ENCODE results near the gene PDXK.

DNA sequence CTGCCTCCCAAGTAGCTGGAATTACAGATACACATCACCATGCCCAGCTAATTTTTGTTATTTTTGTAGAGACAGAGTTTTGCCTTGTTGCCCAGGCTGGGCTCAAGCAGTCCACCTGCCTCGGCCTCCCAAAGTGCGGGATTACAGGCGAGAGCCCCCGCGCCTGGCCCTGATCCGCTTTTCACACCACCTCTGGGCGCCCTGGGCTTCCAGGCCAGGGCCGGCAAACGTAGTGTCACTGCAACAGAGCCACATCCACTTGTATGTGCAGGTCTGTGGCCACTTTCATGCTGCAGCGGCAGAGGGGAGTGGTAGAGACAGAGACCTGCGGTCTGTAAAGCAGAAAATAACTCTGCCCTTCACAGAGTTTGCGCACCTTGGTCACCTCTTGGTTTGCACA lies 30.0 kb upstream of the PDXK start:
- TF ChIP-seq ZNF274 (IDR thresholded peaks at IDR 0.05; ENCODE audit: borderline replicate concordance, low read depth, low read length) (no peak), DACH1 (IDR thresholded peaks at IDR 0.05; ENCODE audit: partially characterized antibody) (no peak), RBM34 (IDR thresholded peaks at IDR 0.05; ENCODE audit: borderline replicate concordance, insufficient read depth, low read length) (no peak), EP300 (IDR thresholded peaks at IDR 0.05; ENCODE audit: low read length) (no peak), FOXJ3 (CRISPR knock-in tag; IDR thresholded peaks at IDR 0.05) (no peak), HMGXB4 (CRISPR knock-in tag; IDR thresholded peaks at IDR 0.05) (no peak), KAT8 (IDR thresholded peaks at IDR 0.05; ENCODE audit: low read depth) (no peak), ZFP1 (CRISPR knock-in tag; IDR thresholded peaks at IDR 0.05) (no peak), TSC22D4 (tag; IDR thresholded peaks at IDR 0.05) (no peak), ZNF77 (CRISPR knock-in tag; IDR thresholded peaks at IDR 0.05) (no peak), HDAC2 (IDR thresholded peaks at IDR 0.05) (no peak), TRIM24 (IDR thresholded peaks at IDR 0.05) (no peak)
- TF ChIP-seq, protein P1, sequence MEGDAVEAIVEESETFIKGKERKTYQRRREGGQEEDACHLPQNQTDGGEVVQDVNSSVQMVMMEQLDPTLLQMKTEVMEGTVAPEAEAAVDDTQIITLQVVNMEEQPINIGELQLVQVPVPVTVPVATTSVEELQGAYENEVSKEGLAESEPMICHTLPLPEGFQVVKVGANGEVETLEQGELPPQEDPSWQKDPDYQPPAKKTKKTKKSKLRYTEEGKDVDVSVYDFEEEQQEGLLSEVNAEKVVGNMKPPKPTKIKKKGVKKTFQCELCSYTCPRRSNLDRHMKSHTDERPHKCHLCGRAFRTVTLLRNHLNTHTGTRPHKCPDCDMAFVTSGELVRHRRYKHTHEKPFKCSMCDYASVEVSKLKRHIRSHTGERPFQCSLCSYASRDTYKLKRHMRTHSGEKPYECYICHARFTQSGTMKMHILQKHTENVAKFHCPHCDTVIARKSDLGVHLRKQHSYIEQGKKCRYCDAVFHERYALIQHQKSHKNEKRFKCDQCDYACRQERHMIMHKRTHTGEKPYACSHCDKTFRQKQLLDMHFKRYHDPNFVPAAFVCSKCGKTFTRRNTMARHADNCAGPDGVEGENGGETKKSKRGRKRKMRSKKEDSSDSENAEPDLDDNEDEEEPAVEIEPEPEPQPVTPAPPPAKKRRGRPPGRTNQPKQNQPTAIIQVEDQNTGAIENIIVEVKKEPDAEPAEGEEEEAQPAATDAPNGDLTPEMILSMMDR (IDR thresholded peaks at IDR 0.05 in 2 of 3, conservative IDR thresholded peaks at IDR 0.05 in 1 of 3; ENCODE audit: insufficient read depth in 2 of 3, low read depth in 1 of 3, low read length in 3 of 3) = no peak

Data from K562 (cell line).